ENCODE measurements around the gene ZNF274. TPM values are rescaled to one million over a fixed set of nuclear protein-coding genes. Genes with fewer than 3 reads are reported as not detected.

Gene ZNF274
- total and polyA plus RNA-seq, 2 experiments from 2014 or later = 19.9 to 31.2 TPM

GRCh38 chr19:58252102-58252685, 69.3 kb downstream of the ZNF274 start:
- peaks cover 10% of the 10 kb centered on the region; the same call in 1 of the 2 replicates for H3K79me2 ChIP-seq (replicated peaks; ENCODE audit: insufficient read depth)
- H3K27ac Mint-ChIP-seq = no peak overlapping the region
- peaks cover 12% of the 10 kb centered on the region for H3K27me3 Mint-ChIP-seq (ENCODE audit: insufficient read depth, low read depth, poor library complexity)
- DNase-seq (ENCODE audit: low spot score) (peak; percentile 58), ATAC-seq (no peak)
- H3K27ac ChIP-seq (ENCODE audit: low read depth) = no peak overlapping the region
- no peak for TF ChIP-seq ZNF331 (CRISPR knock-in tag; IDR thresholded peaks at IDR 0.05; ENCODE audit: low read depth)
- TF ChIP-seq REST (IDR thresholded peaks at IDR 0.05; ENCODE audit: unreplicated experiment) = no peak
- no peak for TF ChIP-seq ZNF462 (CRISPR knock-in tag; IDR thresholded peaks at IDR 0.05)
- TF ChIP-seq STAT1 (IDR thresholded peaks at IDR 0.05; ENCODE audit: unreplicated experiment) = no peak
- TF ChIP-seq ZNF114 (CRISPR knock-in tag; IDR thresholded peaks at IDR 0.05) = no peak
- TF ChIP-seq EZH2phosphoT487 (IDR thresholded peaks at IDR 0.05; ENCODE audit: unreplicated experiment) = no peak
- TF ChIP-seq EZH2 (IDR thresholded peaks at IDR 0.05; ENCODE audit: low read depth, unreplicated experiment) = no peak
- no peak for TF ChIP-seq CTCF (conservative IDR thresholded peaks at IDR 0.05; ENCODE audit: low read depth in 2 of 2)
- TF ChIP-seq CREB1 (CRISPR knock-in tag; IDR thresholded peaks at IDR 0.05; ENCODE audit: low read depth) = no peak
- TF ChIP-seq POLR2AphosphoS5 (IDR thresholded peaks at IDR 0.05; ENCODE audit: low read depth) = no peak
- TF ChIP-seq JUNB (IDR thresholded peaks at IDR 0.05; ENCODE audit: unreplicated experiment) = no peak
- no peak for TF ChIP-seq ETS1 (IDR thresholded peaks at IDR 0.05)
- TF ChIP-seq NANOG (IDR thresholded peaks at IDR 0.05; ENCODE audit: borderline replicate concordance) = no peak
- H3K9me3 Mint-ChIP-seq = peaks cover 100% of the 10 kb centered on the region
- no peak overlapping the region for H3K4me2 ChIP-seq
- H3K36me3 Mint-ChIP-seq (ENCODE audit: low read depth) = peaks cover 100% of the 10 kb centered on the region
- H3K4me3 Mint-ChIP-seq = no peak overlapping the region
- no peaks in the 10 kb centered on the region for H3K4me1 Mint-ChIP-seq
- no peaks in the 10 kb centered on the region for H3K4me1 ChIP-seq (ENCODE audit: insufficient read depth)
- no peaks in the 10 kb centered on the region for H4K20me1 ChIP-seq (replicated peaks; ENCODE audit: insufficient read depth)
- no peak overlapping the region for H2AFZ ChIP-seq
- peaks cover 97% of the 10 kb centered on the region for H3K36me3 ChIP-seq (ENCODE audit: insufficient read depth)
- no peaks in the 10 kb centered on the region for H3K27me3 ChIP-seq (ENCODE audit: insufficient read depth)
- peaks cover 4% of the 10 kb centered on the region; the same call in 1 of the 2 replicates for H3K9me2 ChIP-seq (ENCODE audit: insufficient read depth)
- H3F3A ChIP-seq (replicated peaks; ENCODE audit: low read depth) = peaks cover 5% of the 10 kb centered on the region; the same call in 1 of the 2 replicates
- H3K4me3 ChIP-seq = peak overlapping the region; percentile 21; the same call in 1 of the 2 replicates
